ENCODE results near the gene ITGBL1.

GRCh38 chr13:101552286-101552685 is 99.8 kb downstream of the ITGBL1 start:
- TF ChIP-seq, protein P1, sequence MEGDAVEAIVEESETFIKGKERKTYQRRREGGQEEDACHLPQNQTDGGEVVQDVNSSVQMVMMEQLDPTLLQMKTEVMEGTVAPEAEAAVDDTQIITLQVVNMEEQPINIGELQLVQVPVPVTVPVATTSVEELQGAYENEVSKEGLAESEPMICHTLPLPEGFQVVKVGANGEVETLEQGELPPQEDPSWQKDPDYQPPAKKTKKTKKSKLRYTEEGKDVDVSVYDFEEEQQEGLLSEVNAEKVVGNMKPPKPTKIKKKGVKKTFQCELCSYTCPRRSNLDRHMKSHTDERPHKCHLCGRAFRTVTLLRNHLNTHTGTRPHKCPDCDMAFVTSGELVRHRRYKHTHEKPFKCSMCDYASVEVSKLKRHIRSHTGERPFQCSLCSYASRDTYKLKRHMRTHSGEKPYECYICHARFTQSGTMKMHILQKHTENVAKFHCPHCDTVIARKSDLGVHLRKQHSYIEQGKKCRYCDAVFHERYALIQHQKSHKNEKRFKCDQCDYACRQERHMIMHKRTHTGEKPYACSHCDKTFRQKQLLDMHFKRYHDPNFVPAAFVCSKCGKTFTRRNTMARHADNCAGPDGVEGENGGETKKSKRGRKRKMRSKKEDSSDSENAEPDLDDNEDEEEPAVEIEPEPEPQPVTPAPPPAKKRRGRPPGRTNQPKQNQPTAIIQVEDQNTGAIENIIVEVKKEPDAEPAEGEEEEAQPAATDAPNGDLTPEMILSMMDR (IDR thresholded peaks at IDR 0.05; ENCODE audit: low read length) = no peak
- no peak for TF ChIP-seq EZH2 (optimal IDR thresholded peaks at IDR 0.05; ENCODE audit: low read depth, low read length)

Data from MM.1S (cell line).